Neural progenitor cell (in vitro differentiated cells): Measurements from ENCODE around the gene SEMA6C. TPM values are rescaled to one million over a fixed set of nuclear protein-coding genes. Genes with fewer than 3 reads are reported as not detected.

Experiments
- DNase-seq: peaks from one replicate; pipeline ENCODE4 v3.0.0-alpha.2; 2016; ENCODE audit warnings: low spot score
- H2AFZ ChIP-seq: fragments of 200-600 bp; sonication (generic); replicated peaks from 2 replicates; pipeline ENCODE4 v1.6.1; 2016; ENCODE audit warnings: antibody characterized with exemption
- H3F3A ChIP-seq: fragments of 200-600 bp; sonication (generic); 2 replicates; pipeline ENCODE4 v1.6.1; 2016; ENCODE audit warnings: antibody characterized with exemption, low read depth
- H3K27ac ChIP-seq: fragments of 200-600 bp; sonication (generic); 2 replicates; pipeline ENCODE4 v1.5.1; 2016; ENCODE audit warnings: mild to moderate bottlenecking
- H3K27me3 ChIP-seq: fragments of 200-600 bp; sonication (generic); 2 replicates; pipeline ENCODE4 v1.6.1; 2016; ENCODE audit warnings: mild to moderate bottlenecking, moderate library complexity
- H3K36me3 ChIP-seq: fragments of 200-600 bp; sonication (generic); 2 replicates; pipeline ENCODE4 v1.5.1; 2016
- H3K4me1 ChIP-seq: fragments of 200-600 bp; sonication (generic); 2 replicates; pipeline ENCODE4 v1.6.1; 2016; ENCODE audit warnings: mixed run types
- H3K4me2 ChIP-seq: fragments of 200-600 bp; sonication (generic); 2 replicates; pipeline ENCODE4 v1.6.1; 2016
- H3K4me3 ChIP-seq: fragments of 200-600 bp; sonication (generic); 2 replicates; pipeline ENCODE4 v1.5.1; 2016
- H3K79me2 ChIP-seq: fragments of 200-600 bp; sonication (generic); 2 replicates; pipeline ENCODE4 v1.6.1; 2016; ENCODE audit warnings: low read depth
- H3K9ac ChIP-seq: fragments of 200-600 bp; sonication (generic); 2 replicates; pipeline ENCODE4 v1.6.1; 2016
- H3K9me3 ChIP-seq: fragments of 200-600 bp; sonication (generic); 2 replicates; pipeline ENCODE4 v1.5.1; 2016; ENCODE audit warnings: low read depth
- H4K20me1 ChIP-seq: fragments of 200-600 bp; sonication (generic); 2 replicates; pipeline ENCODE4 v1.6.1; 2016; ENCODE audit warnings: low read depth
- H3K27ac Mint-ChIP-seq: 3 replicates; pipeline ENCODE4 v1.8.0; 2021; ENCODE audit warnings: mixed read lengths
- H3K27me3 Mint-ChIP-seq: 2 replicates; pipeline ENCODE4 v1.8.0; 2022; ENCODE audit warnings: low read depth, mild to moderate bottlenecking, inconsistent platforms, moderate library complexity, mixed read lengths; ENCODE audit not compliant: insufficient read depth
- H3K36me3 Mint-ChIP-seq: 3 replicates; pipeline ENCODE4 v1.8.0; 2021; ENCODE audit warnings: mixed read lengths
- H3K4me1 Mint-ChIP-seq: 3 replicates; pipeline ENCODE4 v1.8.0; 2021; ENCODE audit warnings: mixed read lengths
- H3K4me3 Mint-ChIP-seq: 3 replicates; pipeline ENCODE4 v1.8.0; 2021; ENCODE audit warnings: mild to moderate bottlenecking, moderate library complexity, mixed read lengths
- H3K9me3 Mint-ChIP-seq: 3 replicates; pipeline ENCODE4 v1.8.0; 2020; ENCODE audit warnings: mixed read lengths
- CTCF ChIP-seq: fragments of 200-600 bp; sonication (generic); IDR thresholded peaks from 2 replicates; pipeline ENCODE4 v1.5.1; 2017; ENCODE audit warnings: antibody characterized with exemption, mild to moderate bottlenecking
- EZH2 ChIP-seq: fragments of 200-600 bp; sonication (generic); IDR thresholded peaks from 2 replicates; pipeline ENCODE4 v1.6.1; 2017; ENCODE audit warnings: antibody characterized with exemption, mild to moderate bottlenecking, moderate library complexity
- EZH2phosphoT487 ChIP-seq: fragments of 200-600 bp; sonication (generic); IDR thresholded peaks from 2 replicates; pipeline ENCODE4 v1.6.1; 2017; ENCODE audit warnings: antibody characterized with exemption
- total RNA-seq: library from RNA; depleted of rRNA; stranded (reverse); fragments of >200 nt; gene quantifications from 2 replicates; pipeline ENCODE4 v1.2.3, GENCODE V29; 2015; ENCODE audit warnings: low replicate concordance

Gene SEMA6C
- total RNA-seq, 1 donor from 2014 or later: 5.6 TPM

- no peak overlapping the region for H3K4me3 Mint-ChIP-seq
- peaks cover 19% of the 10 kb centered on the region for H3K4me1 Mint-ChIP-seq
These were observed 17.6 kb downstream of the SEMA6C start for GRCh38 chr1:151128800-151129199.

GRCh38 chr1:151124763-151125403, 21.5 kb downstream of the SEMA6C start:
- Mint-ChIP-seq H3K4me1 (peaks cover 8% of the 10 kb centered on the region), H3K27me3 (peaks cover 9% of the 10 kb centered on the region), H3K27ac (peak overlapping the region; percentile 9), H3K9me3 (no peaks in the 10 kb centered on the region), H3K4me3 (no peak overlapping the region), H3K36me3 (no peaks in the 10 kb centered on the region)
- Histone ChIP-seq H3K79me2 (no peaks in the 10 kb centered on the region), H3K4me3 (no peak overlapping the region), H4K20me1 (no peaks in the 10 kb centered on the region), H3K9ac (no peak overlapping the region), H3K9me3 (no peaks in the 10 kb centered on the region), H3K36me3 (no peaks in the 10 kb centered on the region), H3F3A (peaks cover 3% of the 10 kb centered on the region), H3K4me1 (peaks cover 8% of the 10 kb centered on the region), H3K4me2 (no peak overlapping the region), H2AFZ (no peak overlapping the region), H3K27ac (no peak overlapping the region), H3K27me3 (peaks cover 4% of the 10 kb centered on the region)
- TF ChIP-seq EZH2phosphoT487: no peak
- TF ChIP-seq EZH2: no peak
- TF ChIP-seq CTCF: no peak
- DNase-seq: no peak

More at GRCh38 chr1:151128800-151129199, 17.6 kb downstream of the SEMA6C start:
- Histone ChIP-seq H3K36me3 (no peaks in the 10 kb centered on the region), H3F3A (peaks cover 29% of the 10 kb centered on the region), H3K4me2 (no peak overlapping the region), H2AFZ (no peak overlapping the region), H3K27ac (no peak overlapping the region), H3K27me3 (peaks cover 43% of the 10 kb centered on the region), H3K79me2 (no peaks in the 10 kb centered on the region), H3K4me3 (no peak overlapping the region), H3K9ac (no peak overlapping the region), H3K9me3 (no peaks in the 10 kb centered on the region), H4K20me1 (no peaks in the 10 kb centered on the region), H3K4me1 (peaks cover 18% of the 10 kb centered on the region)
- peak; percentile 22 for DNase-seq
- Mint-ChIP-seq H3K27me3 (peaks cover 12% of the 10 kb centered on the region), H3K36me3 (peaks cover 6% of the 10 kb centered on the region), H3K27ac (no peak overlapping the region), H3K9me3 (no peaks in the 10 kb centered on the region)
- TF ChIP-seq EZH2phosphoT487 (no peak), CTCF (no peak), EZH2 (no peak)

DNA sequence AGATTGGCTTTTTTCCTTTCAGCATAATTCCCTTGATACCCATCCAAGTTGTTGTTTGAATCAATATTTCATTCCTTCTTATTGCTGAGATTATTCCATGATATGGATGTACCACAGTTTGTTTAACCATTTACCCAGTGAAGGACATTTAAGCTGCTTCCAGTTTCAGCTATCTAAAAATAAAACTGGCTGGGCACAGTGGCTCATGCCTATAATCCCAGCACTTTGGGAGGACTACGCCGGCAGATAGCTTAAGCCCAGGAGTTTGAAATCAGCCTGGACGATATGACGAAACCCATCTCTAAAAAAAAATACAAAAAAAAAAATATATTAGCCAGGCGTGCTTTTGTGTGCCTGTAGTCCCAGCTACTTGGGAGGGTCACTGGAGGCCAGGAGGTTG, 32.6 kb downstream of the SEMA6C start:
- no peaks in the 10 kb centered on the region for H3K36me3 ChIP-seq
- H3K9me3 ChIP-seq: no peaks in the 10 kb centered on the region
- H3K79me2 ChIP-seq: no peaks in the 10 kb centered on the region
- DNase-seq: no peak
- no peak overlapping the region for H3K4me3 ChIP-seq
- H3K27me3 ChIP-seq: no peaks in the 10 kb centered on the region
- H3K27me3 Mint-ChIP-seq: no peaks in the 10 kb centered on the region
- H3K36me3 Mint-ChIP-seq: no peaks in the 10 kb centered on the region
- H3K27ac ChIP-seq: no peak overlapping the region
- no peak overlapping the region for H2AFZ ChIP-seq
- H3F3A ChIP-seq: no peaks in the 10 kb centered on the region
- H4K20me1 ChIP-seq: no peaks in the 10 kb centered on the region
- TF ChIP-seq CTCF: no peak
- TF ChIP-seq EZH2phosphoT487: no peak
- TF ChIP-seq EZH2: no peak
- no peak overlapping the region for H3K9ac ChIP-seq
- no peak overlapping the region for H3K4me2 ChIP-seq
- peaks cover 2% of the 10 kb centered on the region for H3K4me1 Mint-ChIP-seq
- no peak overlapping the region for H3K27ac Mint-ChIP-seq
- H3K4me3 Mint-ChIP-seq: no peak overlapping the region
- no peaks in the 10 kb centered on the region for H3K4me1 ChIP-seq
- H3K9me3 Mint-ChIP-seq: no peaks in the 10 kb centered on the region
